DND-41 (cell line): ENCODE results near the gene EXD3.

Source experiments
- ATAC-seq: fragments of 200-7000 bp; cut with Tn5 transposase; 3 replicates; pipeline ENCODE4 v1.9.1; 2021; ENCODE audit warnings: low read depth; ENCODE audit not compliant: insufficient read depth
- DNase-seq: peaks from one replicate; pipeline ENCODE4 v3.0.0-alpha.2; 2020
- H2AFZ ChIP-seq: 2 replicates; pipeline ENCODE4 v1.6.0; 2012; ENCODE audit warnings: low read depth, low read length
- H3K27ac ChIP-seq: 2 replicates; pipeline ENCODE4 v1.5.1; 2012; ENCODE audit warnings: low read length, inconsistent platforms
- H3K27me3 ChIP-seq: fragments of 200-600 bp; sonication (generic); 2 replicates; pipeline ENCODE4 v1.6.0; 2012; ENCODE audit warnings: low read length, mild to moderate bottlenecking, inconsistent platforms; ENCODE audit not compliant: insufficient read depth, poor library complexity
- H3K36me3 ChIP-seq: 2 replicates; pipeline ENCODE4 v1.5.1; 2012; ENCODE audit warnings: low read length, inconsistent platforms; ENCODE audit not compliant: insufficient read depth
- H3K4me1 ChIP-seq: 2 replicates; pipeline ENCODE4 v1.5.1; 2012; ENCODE audit warnings: mild to moderate bottlenecking, low read length; ENCODE audit not compliant: insufficient read depth
- H3K4me2 ChIP-seq: 2 replicates; pipeline ENCODE4 v1.6.0; 2012; ENCODE audit warnings: mild to moderate bottlenecking, moderate library complexity, low read length, inconsistent platforms; ENCODE audit not compliant: insufficient read depth
- H3K4me3 ChIP-seq, 2 experiments: fragments of 200-600 bp in 1 of 2; shearing (Covaris generic) in 1 of 2; 2 replicates each; pipeline ENCODE4 v1.5.1; 2012 to 2016; ENCODE audit warnings: inconsistent platforms in 2 of 2, low read length in 2 of 2, mild to moderate bottlenecking in 2 of 2, low read depth in 1 of 2, moderate library complexity in 1 of 2
- H3K79me2 ChIP-seq: 2 replicates; pipeline ENCODE4 v1.6.0; 2012; ENCODE audit warnings: low read length, inconsistent platforms; ENCODE audit not compliant: insufficient read depth
- H3K9ac ChIP-seq: 2 replicates; pipeline ENCODE4 v1.6.0; 2012; ENCODE audit warnings: low read depth, mild to moderate bottlenecking, inconsistent platforms, low read length, moderate library complexity
- H3K9me3 ChIP-seq: 2 replicates; pipeline ENCODE4 v1.5.1; 2012; ENCODE audit warnings: low read length, moderate library complexity, mild to moderate bottlenecking, inconsistent platforms; ENCODE audit not compliant: insufficient read depth, severe bottlenecking
- H4K20me1 ChIP-seq: 2 replicates; pipeline ENCODE4 v1.6.0; 2012; ENCODE audit warnings: low read length; ENCODE audit not compliant: insufficient read depth
- EZH2 ChIP-seq: IDR thresholded peaks from 3 replicates; pipeline ENCODE4 v1.6.1; 2012; ENCODE audit warnings: borderline replicate concordance, low read depth, mild to moderate bottlenecking, moderate library complexity, low read length, inconsistent platforms; ENCODE audit not compliant: severe bottlenecking
- TF ChIP-seq, protein P1 (sequence below): IDR thresholded peaks from 2 replicates; pipeline ENCODE4 v1.5.1; 2012; ENCODE audit warnings: borderline replicate concordance, low read length, moderate library complexity, mild to moderate bottlenecking; ENCODE audit not compliant: poor library complexity, severe bottlenecking; ENCODE audit errors: extremely low read depth

Gene EXD3

GRCh38 chr9:137321726-137322361 is 101.1 kb downstream of the EXD3 start:
- no peak overlapping the region for H3K4me2 ChIP-seq
- no peak overlapping the region for H3K4me3 ChIP-seq
- H3K36me3 ChIP-seq, result no peaks in the 10 kb centered on the region
- H3K4me1 ChIP-seq, result no peaks in the 10 kb centered on the region
- ATAC-seq (no peak), DNase-seq (no peak)
- no peaks in the 10 kb centered on the region for H3K9me3 ChIP-seq
- no peaks in the 10 kb centered on the region for H4K20me1 ChIP-seq
- H3K27ac ChIP-seq, result no peak overlapping the region
- H3K9ac ChIP-seq, result no peak overlapping the region
- no peaks in the 10 kb centered on the region for H3K27me3 ChIP-seq
- no peak for TF ChIP-seq EZH2
- TF ChIP-seq, protein P1, sequence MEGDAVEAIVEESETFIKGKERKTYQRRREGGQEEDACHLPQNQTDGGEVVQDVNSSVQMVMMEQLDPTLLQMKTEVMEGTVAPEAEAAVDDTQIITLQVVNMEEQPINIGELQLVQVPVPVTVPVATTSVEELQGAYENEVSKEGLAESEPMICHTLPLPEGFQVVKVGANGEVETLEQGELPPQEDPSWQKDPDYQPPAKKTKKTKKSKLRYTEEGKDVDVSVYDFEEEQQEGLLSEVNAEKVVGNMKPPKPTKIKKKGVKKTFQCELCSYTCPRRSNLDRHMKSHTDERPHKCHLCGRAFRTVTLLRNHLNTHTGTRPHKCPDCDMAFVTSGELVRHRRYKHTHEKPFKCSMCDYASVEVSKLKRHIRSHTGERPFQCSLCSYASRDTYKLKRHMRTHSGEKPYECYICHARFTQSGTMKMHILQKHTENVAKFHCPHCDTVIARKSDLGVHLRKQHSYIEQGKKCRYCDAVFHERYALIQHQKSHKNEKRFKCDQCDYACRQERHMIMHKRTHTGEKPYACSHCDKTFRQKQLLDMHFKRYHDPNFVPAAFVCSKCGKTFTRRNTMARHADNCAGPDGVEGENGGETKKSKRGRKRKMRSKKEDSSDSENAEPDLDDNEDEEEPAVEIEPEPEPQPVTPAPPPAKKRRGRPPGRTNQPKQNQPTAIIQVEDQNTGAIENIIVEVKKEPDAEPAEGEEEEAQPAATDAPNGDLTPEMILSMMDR, result no peak
- no peak overlapping the region for H2AFZ ChIP-seq
- H3K79me2 ChIP-seq, result no peaks in the 10 kb centered on the region

- H2AFZ ChIP-seq, result no peak overlapping the region
These were observed 102.2 kb downstream of the EXD3 start for GRCh38 chr9:137320555-137321384.

GRCh38 chr9:137319739-137320551 is 103.0 kb downstream of the EXD3 start:
- Histone ChIP-seq H3K4me1 (no peaks in the 10 kb centered on the region), H3K9me3 (no peaks in the 10 kb centered on the region), H3K4me2 (no peak overlapping the region), H4K20me1 (no peaks in the 10 kb centered on the region), H2AFZ (no peak overlapping the region), H3K27me3 (no peaks in the 10 kb centered on the region), H3K36me3 (no peaks in the 10 kb centered on the region), H3K79me2 (no peaks in the 10 kb centered on the region), H3K4me3 (no peak overlapping the region), H3K27ac (no peak overlapping the region), H3K9ac (no peak overlapping the region)
- no peak for ATAC-seq
- no peak for DNase-seq
- TF ChIP-seq EZH2, result no peak
- TF ChIP-seq, protein P1, result no peak

More at GRCh38 chr9:137320555-137321384, 102.2 kb downstream of the EXD3 start:
- H3K4me3 ChIP-seq, result no peak overlapping the region
- DNase-seq (no peak), ATAC-seq (no peak)
- H4K20me1 ChIP-seq, result no peaks in the 10 kb centered on the region
- no peak overlapping the region for H3K9ac ChIP-seq
- H3K4me2 ChIP-seq, result no peak overlapping the region
- H3K27me3 ChIP-seq, result no peaks in the 10 kb centered on the region
- H3K36me3 ChIP-seq, result no peaks in the 10 kb centered on the region
- no peak for TF ChIP-seq EZH2
- TF ChIP-seq, protein P1, result no peak
- H3K4me1 ChIP-seq, result no peaks in the 10 kb centered on the region
- H3K79me2 ChIP-seq, result no peaks in the 10 kb centered on the region
- no peak overlapping the region for H3K27ac ChIP-seq
- H3K9me3 ChIP-seq, result no peaks in the 10 kb centered on the region
